ENCODE data around the gene BCKDK. TPM values are rescaled to one million over a fixed set of nuclear protein-coding genes. Genes with fewer than 3 reads are reported as not detected.

BCKDK gene
- total RNA-seq, 1 donor from 2014 or later, result 38.8 TPM

DNA sequence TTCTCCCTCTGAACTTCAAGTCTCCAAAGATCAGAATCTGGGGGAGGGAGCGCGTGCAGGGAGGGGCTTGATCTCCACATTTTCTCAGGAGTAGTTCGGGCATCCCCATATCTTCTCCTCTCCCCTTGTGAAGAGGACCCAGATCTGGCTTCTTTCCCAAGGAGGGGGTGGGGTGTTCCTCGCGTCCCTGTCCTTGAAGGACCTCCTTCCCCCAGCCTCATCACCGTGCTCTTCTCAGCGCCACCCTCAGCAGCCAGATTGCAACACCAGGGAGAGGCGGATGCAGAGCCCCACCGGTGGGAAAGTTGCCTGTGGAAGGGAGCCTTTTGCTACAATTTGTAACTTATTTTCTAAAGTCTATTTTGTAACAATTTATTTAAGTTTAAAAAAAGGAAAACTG lies 25.1 kb upstream of the BCKDK start:
- no peak for DNase-seq (ENCODE audit: extremely low spot score, unreplicated experiment)
- Mint-ChIP-seq H3K4me3 (ENCODE audit: unreplicated experiment) (no peak overlapping the region), H3K27me3 (ENCODE audit: unreplicated experiment) (no peaks in the 10 kb centered on the region), H3K36me3 (ENCODE audit: unreplicated experiment) (peaks cover 20% of the 10 kb centered on the region), H3K9me3 (ENCODE audit: unreplicated experiment) (no peaks in the 10 kb centered on the region), H3K4me1 (ENCODE audit: unreplicated experiment) (peaks cover 2% of the 10 kb centered on the region), H3K27ac (ENCODE audit: unreplicated experiment) (no peak overlapping the region)
- TF ChIP-seq, protein P1, sequence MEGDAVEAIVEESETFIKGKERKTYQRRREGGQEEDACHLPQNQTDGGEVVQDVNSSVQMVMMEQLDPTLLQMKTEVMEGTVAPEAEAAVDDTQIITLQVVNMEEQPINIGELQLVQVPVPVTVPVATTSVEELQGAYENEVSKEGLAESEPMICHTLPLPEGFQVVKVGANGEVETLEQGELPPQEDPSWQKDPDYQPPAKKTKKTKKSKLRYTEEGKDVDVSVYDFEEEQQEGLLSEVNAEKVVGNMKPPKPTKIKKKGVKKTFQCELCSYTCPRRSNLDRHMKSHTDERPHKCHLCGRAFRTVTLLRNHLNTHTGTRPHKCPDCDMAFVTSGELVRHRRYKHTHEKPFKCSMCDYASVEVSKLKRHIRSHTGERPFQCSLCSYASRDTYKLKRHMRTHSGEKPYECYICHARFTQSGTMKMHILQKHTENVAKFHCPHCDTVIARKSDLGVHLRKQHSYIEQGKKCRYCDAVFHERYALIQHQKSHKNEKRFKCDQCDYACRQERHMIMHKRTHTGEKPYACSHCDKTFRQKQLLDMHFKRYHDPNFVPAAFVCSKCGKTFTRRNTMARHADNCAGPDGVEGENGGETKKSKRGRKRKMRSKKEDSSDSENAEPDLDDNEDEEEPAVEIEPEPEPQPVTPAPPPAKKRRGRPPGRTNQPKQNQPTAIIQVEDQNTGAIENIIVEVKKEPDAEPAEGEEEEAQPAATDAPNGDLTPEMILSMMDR (IDR thresholded peaks at IDR 0.05), result no peak

DNA sequence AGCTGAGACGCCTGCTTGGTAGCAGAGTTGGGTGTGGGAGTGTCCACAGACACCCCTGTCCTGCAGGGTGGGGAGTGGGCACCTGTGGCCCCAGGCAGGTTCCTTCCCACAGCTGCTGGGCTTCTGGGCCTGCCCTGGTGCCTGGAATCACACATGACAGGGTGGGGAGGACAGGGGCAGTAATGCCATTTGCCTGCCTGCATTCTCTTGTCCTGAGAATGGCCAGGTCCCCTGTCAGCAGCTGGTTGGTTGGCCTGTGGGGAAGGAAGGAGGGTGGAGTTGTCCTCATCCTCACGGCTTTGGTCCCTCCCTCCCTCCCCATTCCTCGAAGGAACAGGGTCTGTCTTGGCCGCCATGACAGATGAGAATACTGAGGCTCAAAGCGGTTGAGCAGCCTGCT lies 24.6 kb upstream of the BCKDK start:
- Mint-ChIP-seq H3K4me3 (ENCODE audit: unreplicated experiment) (no peak overlapping the region), H3K4me1 (ENCODE audit: unreplicated experiment) (peaks cover 2% of the 10 kb centered on the region), H3K27me3 (ENCODE audit: unreplicated experiment) (no peaks in the 10 kb centered on the region), H3K9me3 (ENCODE audit: unreplicated experiment) (no peaks in the 10 kb centered on the region), H3K27ac (ENCODE audit: unreplicated experiment) (no peak overlapping the region), H3K36me3 (ENCODE audit: unreplicated experiment) (peaks cover 16% of the 10 kb centered on the region)
- DNase-seq (ENCODE audit: extremely low spot score, unreplicated experiment), result no peak
- TF ChIP-seq, protein P1 (IDR thresholded peaks at IDR 0.05), result no peak

DNA sequence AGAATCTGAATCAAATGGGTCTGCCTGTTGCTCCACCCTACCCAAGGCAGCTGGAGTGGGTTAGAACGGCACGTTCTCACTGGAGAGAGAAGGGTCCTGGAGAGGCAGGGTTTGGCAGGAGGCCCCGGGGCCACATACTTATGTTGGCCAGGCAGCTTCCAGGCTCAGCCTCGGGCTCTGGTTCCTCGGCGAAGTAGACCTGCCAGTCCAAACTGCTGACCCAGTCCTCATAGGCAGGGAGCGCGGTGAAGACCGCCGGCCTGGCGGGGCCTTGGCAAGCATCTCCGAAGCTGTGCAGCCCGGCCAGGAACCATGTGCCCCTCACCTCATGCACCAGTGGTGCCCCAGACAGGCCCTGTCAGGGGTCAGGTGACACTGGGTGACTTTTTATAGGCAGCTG lies 24.2 kb upstream of the BCKDK start:
- TF ChIP-seq, protein P1 (IDR thresholded peaks at IDR 0.05), result no peak
- no peaks in the 10 kb centered on the region for H3K9me3 Mint-ChIP-seq (ENCODE audit: unreplicated experiment)
- H3K4me3 Mint-ChIP-seq (ENCODE audit: unreplicated experiment), result no peak overlapping the region
- H3K4me1 Mint-ChIP-seq (ENCODE audit: unreplicated experiment), result peaks cover 2% of the 10 kb centered on the region
- H3K27me3 Mint-ChIP-seq (ENCODE audit: unreplicated experiment), result no peaks in the 10 kb centered on the region
- DNase-seq (ENCODE audit: extremely low spot score, unreplicated experiment), result no peak
- H3K36me3 Mint-ChIP-seq (ENCODE audit: unreplicated experiment), result peaks cover 12% of the 10 kb centered on the region
- no peak overlapping the region for H3K27ac Mint-ChIP-seq (ENCODE audit: unreplicated experiment)

DNA sequence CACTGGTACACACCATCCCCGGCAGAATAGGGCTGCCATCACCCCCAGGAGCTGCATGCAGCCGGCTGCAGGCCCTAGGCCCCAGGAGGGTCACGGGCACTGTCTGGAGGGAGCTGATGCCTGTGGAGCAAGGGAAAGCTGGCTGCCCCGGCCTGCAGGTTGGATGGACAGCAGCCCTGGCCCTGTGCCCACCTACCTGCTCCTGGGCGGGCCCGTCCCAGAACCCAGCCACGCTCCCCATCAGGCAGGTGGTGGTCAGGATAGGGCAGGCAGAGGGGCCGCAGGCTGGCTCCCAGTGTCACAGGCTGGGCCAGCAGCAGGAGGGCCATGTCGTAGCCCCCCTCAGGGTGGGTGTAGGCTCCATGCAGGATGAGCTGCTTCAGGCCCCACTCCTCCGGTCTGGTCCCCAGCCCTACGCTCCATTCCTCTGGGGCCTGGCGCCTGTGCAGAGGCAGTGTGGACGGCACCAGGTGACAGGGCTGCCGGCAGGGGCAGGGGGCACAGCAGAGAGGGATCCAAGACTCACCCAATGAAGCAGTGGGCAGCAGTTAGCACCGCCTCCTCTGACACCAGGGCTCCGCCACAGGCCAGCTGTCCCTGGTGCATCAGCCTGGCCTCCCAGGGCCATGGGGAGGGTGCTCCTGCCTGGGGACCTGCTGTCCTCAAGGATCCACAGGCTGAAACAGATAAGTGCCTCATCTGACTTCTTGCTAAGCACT lies 23.4 kb upstream of the BCKDK start:
- H3K9me3 Mint-ChIP-seq (ENCODE audit: unreplicated experiment), result no peaks in the 10 kb centered on the region
- H3K27me3 Mint-ChIP-seq (ENCODE audit: unreplicated experiment), result no peaks in the 10 kb centered on the region
- TF ChIP-seq, protein P1 (IDR thresholded peaks at IDR 0.05), result no peak
- no peak overlapping the region for H3K4me3 Mint-ChIP-seq (ENCODE audit: unreplicated experiment)
- H3K36me3 Mint-ChIP-seq (ENCODE audit: unreplicated experiment), result peaks cover 8% of the 10 kb centered on the region
- no peak for DNase-seq (ENCODE audit: extremely low spot score, unreplicated experiment)
- H3K4me1 Mint-ChIP-seq (ENCODE audit: unreplicated experiment), result peaks cover 2% of the 10 kb centered on the region
- no peak overlapping the region for H3K27ac Mint-ChIP-seq (ENCODE audit: unreplicated experiment)

DNA sequence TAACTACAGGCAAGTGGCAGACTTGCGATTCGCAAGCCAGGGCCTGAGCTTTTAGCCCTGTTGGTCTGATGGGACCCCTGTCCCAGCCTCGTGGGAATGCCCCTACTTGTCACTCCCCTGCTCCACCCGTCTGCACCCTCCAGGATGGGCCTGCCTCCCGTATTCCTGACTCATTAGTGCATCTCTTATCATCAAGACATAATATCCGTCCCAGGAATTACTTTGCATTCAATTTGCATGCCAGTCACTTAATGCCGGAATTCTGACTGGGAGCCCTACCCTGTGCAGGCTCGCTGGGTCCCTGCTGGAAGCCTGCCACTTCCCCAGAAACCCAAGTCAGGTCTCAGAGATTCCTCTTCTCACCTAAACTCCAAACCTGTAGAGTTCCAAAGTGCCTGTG lies 22.8 kb upstream of the BCKDK start:
- Mint-ChIP-seq H3K27ac (ENCODE audit: unreplicated experiment) (no peak overlapping the region), H3K4me3 (ENCODE audit: unreplicated experiment) (no peak overlapping the region), H3K27me3 (ENCODE audit: unreplicated experiment) (no peaks in the 10 kb centered on the region), H3K9me3 (ENCODE audit: unreplicated experiment) (no peaks in the 10 kb centered on the region), H3K4me1 (ENCODE audit: unreplicated experiment) (peaks cover 2% of the 10 kb centered on the region), H3K36me3 (ENCODE audit: unreplicated experiment) (peaks cover 8% of the 10 kb centered on the region)
- no peak for DNase-seq (ENCODE audit: extremely low spot score, unreplicated experiment)
- TF ChIP-seq, protein P1 (IDR thresholded peaks at IDR 0.05), result no peak

Measured in osteocyte (in vitro differentiated cells).